Measurements from ENCODE around the gene SCN3A.

Gene SCN3A

GRCh38 chr2:165161510-165161909 is 42.3 kb downstream of the SCN3A start:
- TF ChIP-seq GATA2 (IDR thresholded peaks at IDR 0.05; ENCODE audit: low read depth, low read length) (no peak), GATA3 (IDR thresholded peaks at IDR 0.05; ENCODE audit: low read depth, low read length) (no peak)

- TF ChIP-seq GATA3 (IDR thresholded peaks at IDR 0.05; ENCODE audit: low read depth, low read length): no peak
- TF ChIP-seq GATA2 (IDR thresholded peaks at IDR 0.05; ENCODE audit: low read depth, low read length): no peak
These were observed 46.7 kb downstream of the SCN3A start for GRCh38 chr2:165157160-165157559.

- TF ChIP-seq GATA2 (IDR thresholded peaks at IDR 0.05; ENCODE audit: low read depth, low read length): no peak
- no peak for TF ChIP-seq GATA3 (IDR thresholded peaks at IDR 0.05; ENCODE audit: low read depth, low read length)
These were observed 48.7 kb downstream of the SCN3A start for GRCh38 chr2:165155152-165155551.

GRCh38 chr2:165149439-165149838 is 54.4 kb downstream of the SCN3A start:
- TF ChIP-seq GATA2 (IDR thresholded peaks at IDR 0.05; ENCODE audit: low read depth, low read length): no peak
- TF ChIP-seq GATA3 (IDR thresholded peaks at IDR 0.05; ENCODE audit: low read depth, low read length): no peak

GRCh38 chr2:165147186-165148045 is 56.4 kb downstream of the SCN3A start:
- no peak for TF ChIP-seq GATA2 (IDR thresholded peaks at IDR 0.05; ENCODE audit: low read depth, low read length)
- no peak for TF ChIP-seq GATA3 (IDR thresholded peaks at IDR 0.05; ENCODE audit: low read depth, low read length)

GRCh38 chr2:165144315-165144714 is 59.5 kb downstream of the SCN3A start:
- TF ChIP-seq GATA3 (IDR thresholded peaks at IDR 0.05; ENCODE audit: low read depth, low read length): no peak
- TF ChIP-seq GATA2 (IDR thresholded peaks at IDR 0.05; ENCODE audit: low read depth, low read length): no peak

- TF ChIP-seq GATA2 (IDR thresholded peaks at IDR 0.05; ENCODE audit: low read depth, low read length) (no peak), GATA3 (IDR thresholded peaks at IDR 0.05; ENCODE audit: low read depth, low read length) (no peak)
These were observed 62.1 kb downstream of the SCN3A start for GRCh38 chr2:165141601-165142354.

GRCh38 chr2:165126244-165126643 is 77.6 kb downstream of the SCN3A start:
- TF ChIP-seq GATA2 (IDR thresholded peaks at IDR 0.05; ENCODE audit: low read depth, low read length) (no peak), GATA3 (IDR thresholded peaks at IDR 0.05; ENCODE audit: low read depth, low read length) (no peak)

GRCh38 chr2:165122521-165122920 is 81.3 kb downstream of the SCN3A start:
- TF ChIP-seq GATA2 (IDR thresholded peaks at IDR 0.05; ENCODE audit: low read depth, low read length) (no peak), GATA3 (IDR thresholded peaks at IDR 0.05; ENCODE audit: low read depth, low read length) (no peak)

- TF ChIP-seq GATA3 (IDR thresholded peaks at IDR 0.05; ENCODE audit: low read depth, low read length): no peak
- no peak for TF ChIP-seq GATA2 (IDR thresholded peaks at IDR 0.05; ENCODE audit: low read depth, low read length)
These were observed 82.9 kb downstream of the SCN3A start for GRCh38 chr2:165120740-165121467.

GRCh38 chr2:165115258-165115657 is 88.6 kb downstream of the SCN3A start:
- TF ChIP-seq GATA2 (IDR thresholded peaks at IDR 0.05; ENCODE audit: low read depth, low read length) (no peak), GATA3 (IDR thresholded peaks at IDR 0.05; ENCODE audit: low read depth, low read length) (no peak)

- TF ChIP-seq GATA3 (IDR thresholded peaks at IDR 0.05; ENCODE audit: low read depth, low read length): no peak
- no peak for TF ChIP-seq GATA2 (IDR thresholded peaks at IDR 0.05; ENCODE audit: low read depth, low read length)
These were observed 89.4 kb downstream of the SCN3A start for GRCh38 chr2:165114346-165114939.

GRCh38 chr2:165113414-165113813 is 90.4 kb downstream of the SCN3A start:
- TF ChIP-seq GATA2 (IDR thresholded peaks at IDR 0.05; ENCODE audit: low read depth, low read length) (no peak), GATA3 (IDR thresholded peaks at IDR 0.05; ENCODE audit: low read depth, low read length) (no peak)

GRCh38 chr2:165112789-165113188 is 91.1 kb downstream of the SCN3A start:
- no peak for TF ChIP-seq GATA3 (IDR thresholded peaks at IDR 0.05; ENCODE audit: low read depth, low read length)
- TF ChIP-seq GATA2 (IDR thresholded peaks at IDR 0.05; ENCODE audit: low read depth, low read length): no peak
